ENCODE results near the gene DNAJB1.

Gene DNAJB1

DNA sequence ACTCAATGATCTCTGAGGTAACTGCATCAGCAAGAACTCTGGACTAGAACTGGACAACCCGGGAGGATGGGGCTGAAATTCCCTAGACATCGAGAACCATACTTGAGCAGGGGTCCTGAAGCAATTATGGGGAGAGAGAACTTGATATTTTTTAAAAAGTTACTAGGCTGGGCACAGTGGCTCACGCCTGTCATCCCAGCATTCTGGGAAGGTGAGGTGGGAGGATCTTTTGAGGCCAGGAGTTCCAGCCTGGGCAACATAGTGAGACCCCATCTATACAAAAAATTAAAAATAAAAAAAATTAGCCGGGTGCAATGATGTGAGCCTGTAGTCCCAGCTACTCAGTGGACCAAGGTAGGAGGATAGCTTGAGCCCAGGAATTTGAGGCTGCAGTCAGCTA, 2.3 kb upstream of the DNAJB1 start:
- Histone ChIP-seq H3K27ac (ENCODE audit: insufficient read depth in 1 of 2, low read depth in 1 of 2, low read length in 2 of 2, poor library complexity in 1 of 2, severe bottlenecking in 2 of 2) (no peak overlapping the region), H3K27me3 (replicated peaks in 2 of 5; ENCODE audit: control insufficient read depth in 4 of 5, insufficient read depth in 5 of 5, low read length in 4 of 5) (no peaks in the 10 kb centered on the region), H3K4me3 (ENCODE audit: control insufficient read depth in 1 of 7, extremely low read depth in 1 of 7, insufficient read depth in 4 of 7, low read depth in 2 of 7, low read length in 6 of 7) (no peak overlapping the region), H3K9me3 (ENCODE audit: control extremely low read depth in 1 of 5, control insufficient read depth in 4 of 5, insufficient read depth in 2 of 5, low read depth in 1 of 5, low read length in 4 of 5) (no peaks in the 10 kb centered on the region), H3K36me3 (ENCODE audit: control insufficient read depth in 4 of 4, insufficient read depth in 4 of 4, low read length in 3 of 4) (peaks cover 0 to 14% (median 9%) of the 10 kb centered on the region in 4 experiments), H3K4me1 (ENCODE audit: control extremely low read depth in 1 of 4, control insufficient read depth in 4 of 4, insufficient read depth in 4 of 4, low read length in 3 of 4) (peaks cover 2 to 46% (median 26%) of the 10 kb centered on the region in 4 experiments)
- ChIA-PET CTCF (interaction anchor here (2.6 kb wide), 1 partner anchor 30 kb away, joined by 13 read pairs; no protein-coding TSS in a partner anchor), POLR2A (interaction anchor here (0.8 kb wide), 1 partner anchor 8 kb away, joined by 3 read pairs; no protein-coding TSS in a partner anchor)
- 100% methylated on average over 2 of the region's 4 CpGs for WGBS (ENCODE audit: insufficient coverage)
- no peak for DNase-seq

- no peaks in the 10 kb centered on the region for H3K9me3 ChIP-seq (ENCODE audit: control extremely low read depth in 1 of 5, control insufficient read depth in 4 of 5, insufficient read depth in 2 of 5, low read depth in 1 of 5, low read length in 4 of 5)
- H3K4me3 ChIP-seq (ENCODE audit: control insufficient read depth in 1 of 7, extremely low read depth in 1 of 7, insufficient read depth in 4 of 7, low read depth in 2 of 7, low read length in 6 of 7) = no peak overlapping the region
- ChIA-PET CTCF (interaction anchor here (2.6 kb wide), 1 partner anchor 31 kb away, joined by 13 read pairs; no protein-coding TSS in a partner anchor), POLR2A (interaction anchor here (0.8 kb wide), 1 partner anchor 9 kb away, joined by 3 read pairs; no protein-coding TSS in a partner anchor)
- peaks cover 2 to 51% (median 26%) of the 10 kb centered on the region in 4 experiments for H3K4me1 ChIP-seq (ENCODE audit: control extremely low read depth in 1 of 4, control insufficient read depth in 4 of 4, insufficient read depth in 4 of 4, low read length in 3 of 4)
- DNase-seq = peak in 2 of 3 donors; percentile 35 to 41
- no peak overlapping the region for H3K27ac ChIP-seq (ENCODE audit: insufficient read depth in 1 of 2, low read depth in 1 of 2, low read length in 2 of 2, poor library complexity in 1 of 2, severe bottlenecking in 2 of 2)
- 90% methylated on average over 2 of the region's 2 CpGs for WGBS (ENCODE audit: insufficient coverage)
- H3K36me3 ChIP-seq (ENCODE audit: control insufficient read depth in 4 of 4, insufficient read depth in 4 of 4, low read length in 3 of 4) = peaks cover 4 to 20% (median 15%) of the 10 kb centered on the region in 4 experiments
- H3K27me3 ChIP-seq (replicated peaks in 2 of 5; ENCODE audit: control insufficient read depth in 4 of 5, insufficient read depth in 5 of 5, low read length in 4 of 5) = no peaks in the 10 kb centered on the region
Observed at GRCh38 chr19:14519860-14520407, 1.7 kb upstream of the DNAJB1 start.

GRCh38 chr19:14519245-14519859, 1.2 kb upstream of the DNAJB1 start:
- peaks cover 5 to 26% (median 20%) of the 10 kb centered on the region in 4 experiments for H3K36me3 ChIP-seq (ENCODE audit: control insufficient read depth in 4 of 4, insufficient read depth in 4 of 4, low read length in 3 of 4)
- DNase-seq = no peak
- ChIA-PET CTCF (interaction anchor here (2.0 to 2.6 kb wide), 2 partner anchors 28 to 32 kb away, joined by 4 to 13 read pairs; no protein-coding TSS in a partner anchor), POLR2A (interaction anchor here (0.7 to 1.2 kb wide), 2 partner anchors 13 to 18 kb away, joined by 3 to 4 read pairs; no protein-coding TSS in a partner anchor)
- no peaks in the 10 kb centered on the region for H3K27me3 ChIP-seq (replicated peaks in 2 of 5; ENCODE audit: control insufficient read depth in 4 of 5, insufficient read depth in 5 of 5, low read length in 4 of 5)
- H3K27ac ChIP-seq (ENCODE audit: insufficient read depth in 1 of 2, low read depth in 1 of 2, low read length in 2 of 2, poor library complexity in 1 of 2, severe bottlenecking in 2 of 2) = peak overlapping the region in 1 of 2 experiments; percentile 79
- H3K4me3 ChIP-seq (ENCODE audit: control insufficient read depth in 1 of 7, extremely low read depth in 1 of 7, insufficient read depth in 4 of 7, low read depth in 2 of 7, low read length in 6 of 7) = peak overlapping the region in 1 of 7 experiments; percentile 69
- H3K4me1 ChIP-seq (ENCODE audit: control extremely low read depth in 1 of 4, control insufficient read depth in 4 of 4, insufficient read depth in 4 of 4, low read length in 3 of 4) = peaks cover 2 to 51% (median 26%) of the 10 kb centered on the region in 4 experiments
- no peaks in the 10 kb centered on the region for H3K9me3 ChIP-seq (ENCODE audit: control extremely low read depth in 1 of 5, control insufficient read depth in 4 of 5, insufficient read depth in 2 of 5, low read depth in 1 of 5, low read length in 4 of 5)
- 100% methylated on average over 8 of the region's 22 CpGs for WGBS (ENCODE audit: insufficient coverage)

DNA sequence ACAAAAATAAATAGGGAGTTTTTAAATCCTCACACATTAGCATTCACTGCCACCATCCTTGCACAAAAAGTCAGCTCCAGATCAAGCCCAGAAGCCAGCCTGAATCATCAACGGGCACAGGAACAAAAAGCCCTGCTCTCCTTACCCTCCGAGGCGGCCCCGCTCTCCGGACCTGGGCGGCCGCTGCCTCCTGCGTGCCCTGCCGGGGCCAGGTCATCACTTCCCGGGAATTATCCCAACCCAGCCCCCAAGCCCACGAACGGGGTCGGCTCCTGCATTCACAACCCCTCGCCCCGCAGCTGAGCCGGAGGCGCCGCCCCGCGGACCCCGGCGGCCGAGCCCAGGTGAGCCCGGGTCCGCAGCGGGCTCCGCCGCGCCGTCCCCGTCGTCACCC, 754 bp downstream of the DNAJB1 start:
- ChIA-PET POLR2A (interaction anchor here (0.6 to 2.5 kb wide), 9 partner anchors 8 to 259 kb away, joined by 3 to 32 read pairs (median 11); partner anchors contain the start of gene TECR), CTCF (interaction anchor here (1.0 to 2.0 kb wide), 3 partner anchors 14 to 39 kb away, joined by 4 read pairs; no protein-coding TSS in a partner anchor)
- Histone ChIP-seq H3K4me3 (ENCODE audit: control insufficient read depth in 1 of 7, extremely low read depth in 1 of 7, insufficient read depth in 4 of 7, low read depth in 2 of 7, low read length in 6 of 7) (peak overlapping the region; percentile 85 to 96 (median 93)), H3K4me1 (ENCODE audit: control extremely low read depth in 1 of 4, control insufficient read depth in 4 of 4, insufficient read depth in 4 of 4, low read length in 3 of 4) (peaks cover 2 to 44% (median 25%) of the 10 kb centered on the region in 4 experiments), H3K9me3 (ENCODE audit: control extremely low read depth in 1 of 5, control insufficient read depth in 4 of 5, insufficient read depth in 2 of 5, low read depth in 1 of 5, low read length in 4 of 5) (no peaks in the 10 kb centered on the region), H3K36me3 (ENCODE audit: control insufficient read depth in 4 of 4, insufficient read depth in 4 of 4, low read length in 3 of 4) (peaks cover 7 to 33% (median 25%) of the 10 kb centered on the region in 4 experiments), H3K27me3 (replicated peaks in 2 of 5; ENCODE audit: control insufficient read depth in 4 of 5, insufficient read depth in 5 of 5, low read length in 4 of 5) (no peaks in the 10 kb centered on the region), H3K27ac (ENCODE audit: insufficient read depth in 1 of 2, low read depth in 1 of 2, low read length in 2 of 2, poor library complexity in 1 of 2, severe bottlenecking in 2 of 2) (peak overlapping the region; percentile 93 to 96)
- DNase-seq = no peak
- WGBS (ENCODE audit: insufficient coverage) = 0% methylated on average over 6 of the region's 32 CpGs

- WGBS (ENCODE audit: insufficient coverage) = 56% methylated on average over 13 of the region's 22 CpGs
- POLR2A ChIA-PET = interaction anchor here (1.3 to 2.5 kb wide), 5 partner anchors 7 to 260 kb away, joined by 3 to 32 read pairs (median 11); no protein-coding TSS in a partner anchor
- peaks cover 2 to 42% (median 25%) of the 10 kb centered on the region in 4 experiments for H3K4me1 ChIP-seq (ENCODE audit: control extremely low read depth in 1 of 4, control insufficient read depth in 4 of 4, insufficient read depth in 4 of 4, low read length in 3 of 4)
Observed at GRCh38 chr19:14516746-14517438, 1.3 kb downstream of the DNAJB1 start.

GRCh38 chr19:14516048-14516534, 2.1 kb downstream of the DNAJB1 start:
- H3K27ac ChIP-seq (ENCODE audit: insufficient read depth in 1 of 2, low read depth in 1 of 2, low read length in 2 of 2, poor library complexity in 1 of 2, severe bottlenecking in 2 of 2) = peak overlapping the region in 1 of 2 experiments; percentile 96
- no peaks in the 10 kb centered on the region for H3K27me3 ChIP-seq (replicated peaks in 2 of 5; ENCODE audit: control insufficient read depth in 4 of 5, insufficient read depth in 5 of 5, low read length in 4 of 5)
- POLR2A ChIA-PET = interaction anchor here (2.5 kb wide), 1 partner anchor 37 kb away, joined by 11 read pairs; no protein-coding TSS in a partner anchor
- WGBS (ENCODE audit: insufficient coverage) = 94% methylated on average over 11 of the region's 15 CpGs
- peak overlapping the region in 5 of 7 experiments; percentile 43 to 96 (median 86) for H3K4me3 ChIP-seq (ENCODE audit: control insufficient read depth in 1 of 7, extremely low read depth in 1 of 7, insufficient read depth in 4 of 7, low read depth in 2 of 7, low read length in 6 of 7)
- no peak for DNase-seq
- CTCF ChIA-PET = interaction anchor here (0.7 to 1.3 kb wide), 2 partner anchors 36 to 41 kb away, joined by 3 to 4 read pairs; no protein-coding TSS in a partner anchor
- peaks cover 7 to 33% (median 25%) of the 10 kb centered on the region in 4 experiments for H3K36me3 ChIP-seq (ENCODE audit: control insufficient read depth in 4 of 4, insufficient read depth in 4 of 4, low read length in 3 of 4)
- H3K4me1 ChIP-seq (ENCODE audit: control extremely low read depth in 1 of 4, control insufficient read depth in 4 of 4, insufficient read depth in 4 of 4, low read length in 3 of 4) = peaks cover 2 to 42% (median 25%) of the 10 kb centered on the region in 4 experiments
- no peaks in the 10 kb centered on the region for H3K9me3 ChIP-seq (ENCODE audit: control extremely low read depth in 1 of 5, control insufficient read depth in 4 of 5, insufficient read depth in 2 of 5, low read depth in 1 of 5, low read length in 4 of 5)

More at GRCh38 chr19:14516746-14517438, 1.3 kb downstream of the DNAJB1 start:
- CTCF ChIA-PET = interaction anchor here (0.7 to 1.3 kb wide), 2 partner anchors 37 to 40 kb away, joined by 3 to 4 read pairs; no protein-coding TSS in a partner anchor
- peak in 2 of 3 donors; percentile 30 to 36 for DNase-seq
- Histone ChIP-seq H3K27me3 (replicated peaks in 2 of 5; ENCODE audit: control insufficient read depth in 4 of 5, insufficient read depth in 5 of 5, low read length in 4 of 5) (no peaks in the 10 kb centered on the region), H3K27ac (ENCODE audit: insufficient read depth in 1 of 2, low read depth in 1 of 2, low read length in 2 of 2, poor library complexity in 1 of 2, severe bottlenecking in 2 of 2) (peak overlapping the region; percentile 93 to 96), H3K4me3 (ENCODE audit: control insufficient read depth in 1 of 7, extremely low read depth in 1 of 7, insufficient read depth in 4 of 7, low read depth in 2 of 7, low read length in 6 of 7) (peak overlapping the region; percentile 85 to 96 (median 93)), H3K36me3 (ENCODE audit: control insufficient read depth in 4 of 4, insufficient read depth in 4 of 4, low read length in 3 of 4) (peaks cover 7 to 33% (median 25%) of the 10 kb centered on the region in 4 experiments), H3K9me3 (ENCODE audit: control extremely low read depth in 1 of 5, control insufficient read depth in 4 of 5, insufficient read depth in 2 of 5, low read depth in 1 of 5, low read length in 4 of 5) (no peaks in the 10 kb centered on the region)

Data from common myeloid progenitor, CD34-positive (primary cell).